HCT116 (cell line): ENCODE data around the gene PSME3IP1. TPM values are rescaled to one million over a fixed set of nuclear protein-coding genes. Genes with fewer than 3 reads are reported as not detected.

Source experiments
- ATAC-seq: fragments of 200-7000 bp; cut with Tn5 transposase; 2 replicates; pipeline ENCODE4 v1.9.1; 2020; ENCODE audit warnings: mild to moderate bottlenecking, moderate library complexity
- BruUV-seq: library from RNA; stranded (reverse); fragments of 400-500 nt; replicated peaks from 2 replicates; lab custom pipeline; 2021; lab: Mats Ljungman, UMichigan
- CTCF ChIA-PET: fragments of 300-600 bp; sonication (Branson Sonifier 250); formaldehyde crosslinking; loops from one replicate; lab custom pipeline; 2021; ENCODE audit warnings: antibody characterized with exemption; lab: Charles Lee
- POLR2A ChIA-PET: fragments of 300-600, 350-600 bp; sonication (Branson Sonifier 250); formaldehyde crosslinking; loops from one replicate; lab custom pipeline; 2021; ENCODE audit warnings: antibody characterized with exemption; lab: Charles Lee
- RAD21 ChIA-PET, 2 experiments: fragments of 300-600 bp; sonication (Branson Sonifier 250); formaldehyde crosslinking; loops; one replicate each; lab custom pipeline; 2023; ENCODE audit warnings: low total read pairs in 2 of 2; ENCODE audit not compliant: uncharacterized antibody in 2 of 2, unreplicated experiment in 2 of 2, low non-redundant PET in 1 of 2; lab: Charles Lee
- DNase-seq: peaks from one replicate; pipeline ENCODE4 v3.0.0-alpha.2; 2010; ENCODE audit warnings: low read depth, low spot score
- H2AFZ ChIP-seq: fragments of 200-600 bp; shearing (Covaris generic), sonication (generic); 2 replicates; pipeline ENCODE4 v1.6.1; 2017; ENCODE audit warnings: low read depth, mixed run types, mixed read lengths, antibody characterized with exemption, low read length; ENCODE audit not compliant: poor library complexity, severe bottlenecking
- H3K27ac ChIP-seq: 2 replicates; pipeline ENCODE4 v1.5.1; 2012; ENCODE audit warnings: low read depth, low read length
- H3K27me3 ChIP-seq: fragments of 200-600 bp; sonication (generic); 2 replicates; pipeline ENCODE4 v1.6.1; 2016; ENCODE audit warnings: mixed run types, low read length, mixed read lengths; ENCODE audit not compliant: insufficient read depth
- H3K36me3 ChIP-seq, 2 experiments: fragments of 200-500 bp in 1 of 2; fragments of 200-600 bp in 1 of 2; sonication (Bioruptor generic) in 1 of 2; sonication (generic) in 1 of 2; 2 replicates each; pipeline versions ENCODE4 v1.5.1 to v1.6.1; 2014 to 2016; ENCODE audit warnings: low read length in 2 of 2, inconsistent platforms in 1 of 2, mixed read lengths in 1 of 2, mixed run types in 1 of 2; ENCODE audit not compliant: insufficient read depth in 2 of 2, control insufficient read depth in 1 of 2
- H3K4me1 ChIP-seq, 2 experiments: fragments of 200-600 bp in 1 of 2; sonication (generic) in 1 of 2; 2 replicates each; pipeline versions ENCODE4 v1.5.1 to v1.6.1; 2012 to 2017; ENCODE audit warnings: low read length in 2 of 2, inconsistent platforms in 1 of 2, mild to moderate bottlenecking in 1 of 2, mixed read lengths in 1 of 2, mixed run types in 1 of 2, moderate library complexity in 1 of 2; ENCODE audit not compliant: insufficient read depth in 2 of 2, control insufficient read depth in 1 of 2
- H3K4me2 ChIP-seq: fragments of 200-600 bp; sonication (generic); 2 replicates; pipeline ENCODE4 v1.6.1; 2017; ENCODE audit warnings: mixed run types, low read length, mixed read lengths
- H3K4me3 ChIP-seq, 2 experiments: fragments of 200-600 bp in 1 of 2; sonication (generic) in 1 of 2; replicated peaks in 1 of 2; 2 replicates each; pipeline ENCODE4 v1.5.1; 2011 to 2016; ENCODE audit warnings: low read length in 2 of 2, control low read depth in 1 of 2, low read depth in 1 of 2, mild to moderate bottlenecking in 1 of 2, mixed read lengths in 1 of 2, mixed run types in 1 of 2
- H3K79me2 ChIP-seq: fragments of 200-600 bp; sonication (generic); 2 replicates; pipeline ENCODE4 v1.6.1; 2017; ENCODE audit warnings: mild to moderate bottlenecking, mixed run types, low read length, moderate library complexity, mixed read lengths; ENCODE audit not compliant: insufficient read depth
- H3K9ac ChIP-seq: fragments of 200-600 bp; sonication (generic); 2 replicates; pipeline ENCODE4 v1.6.1; 2016; ENCODE audit warnings: low read length, mixed read lengths
- H3K9me2 ChIP-seq: fragments of 200-600 bp; sonication (generic), shearing (Covaris generic); 2 replicates; pipeline ENCODE4 v1.6.1; 2017; ENCODE audit warnings: mixed run types, mild to moderate bottlenecking, moderate library complexity; ENCODE audit not compliant: insufficient read depth
- H3K9me3 ChIP-seq, 2 experiments: fragments of 200-500 bp in 1 of 2; fragments of 200-600 bp in 1 of 2; sonication (Bioruptor generic) in 1 of 2; sonication (generic) in 1 of 2; 2 replicates each; pipeline ENCODE4 v1.6.1; 2014 to 2017; ENCODE audit warnings: low read length in 2 of 2, mixed read lengths in 2 of 2, inconsistent platforms in 1 of 2, low read depth in 1 of 2, mild to moderate bottlenecking in 1 of 2, mixed run types in 1 of 2, moderate library complexity in 1 of 2; ENCODE audit not compliant: control insufficient read depth in 1 of 2, insufficient read depth in 1 of 2
- H4K20me1 ChIP-seq: fragments of 200-600 bp; sonication (generic), shearing (Covaris generic); 2 replicates; pipeline ENCODE4 v1.6.1; 2017; ENCODE audit warnings: mixed run types, mild to moderate bottlenecking, moderate library complexity; ENCODE audit not compliant: insufficient read depth
- CEBPB ChIP-seq: IDR thresholded peaks from 2 replicates; pipeline ENCODE4 v1.6.1; 2012; ENCODE audit warnings: low read depth
- EGR1 ChIP-seq: IDR thresholded peaks from 2 replicates; pipeline ENCODE4 v1.6.1; 2012; ENCODE audit warnings: low read depth
- ELF1 ChIP-seq: IDR thresholded peaks from 2 replicates; pipeline ENCODE4 v1.6.1; 2012; ENCODE audit warnings: low read depth, borderline replicate concordance
- EZH2 ChIP-seq: fragments of 200-600 bp; sonication (generic); IDR thresholded peaks from 2 replicates; pipeline ENCODE4 v1.6.1; 2017; ENCODE audit warnings: antibody characterized with exemption, mixed run types
- RAD21 ChIP-seq: IDR thresholded peaks from 2 replicates; pipeline ENCODE4 v1.6.1; 2012; ENCODE audit warnings: low read depth, mild to moderate bottlenecking
- SP1 ChIP-seq: IDR thresholded peaks from 2 replicates; pipeline ENCODE4 v1.6.1; 2012; ENCODE audit warnings: low read depth
- SRF ChIP-seq: IDR thresholded peaks from 2 replicates; pipeline ENCODE4 v1.6.1; 2012; ENCODE audit warnings: low read depth
- YY1 ChIP-seq: IDR thresholded peaks from 2 replicates; pipeline ENCODE4 v1.6.1; 2011; ENCODE audit warnings: low read length, low read depth, moderate library complexity, mild to moderate bottlenecking; ENCODE audit not compliant: insufficient replicate concordance; ENCODE audit errors: extremely low read depth
- ZFX ChIP-seq: fragments of 450-650 bp; IDR thresholded peaks from 2 replicates; pipeline ENCODE4 v1.6.1; 2017
- ZNF274 ChIP-seq: fragments of 200-500 bp; sonication (Bioruptor generic); IDR thresholded peaks from 2 replicates; pipeline ENCODE4 v1.6.1; 2014; ENCODE audit warnings: mild to moderate bottlenecking, low read depth, low read length, inconsistent platforms
- intact Hi-C: fragments of 100-400 bp; cut with micrococcal nuclease; formaldehyde crosslinking; loops from 2 replicates; pipeline ENCODE4 v1.10.0; 2022
- total RNA-seq: library from RNA; stranded (reverse); gene quantifications from one replicate; pipeline ENCODE4 v1.2.1, GENCODE V29; 2021; ENCODE audit not compliant: unreplicated experiment
- TF ChIP-seq, protein P1 (sequence below): IDR thresholded peaks from 2 replicates; pipeline ENCODE4 v1.6.1; 2012; ENCODE audit warnings: low read depth
- TF ChIP-seq, protein P2 (sequence below), 3 experiments: fragments of 200-600 bp in 1 of 3; sonication (generic) in 1 of 3; IDR thresholded peaks in 2 of 3; conservative IDR thresholded peaks in 1 of 3; 2 replicates each; pipeline ENCODE4 v1.5.1; 2012 to 2017; ENCODE audit warnings: low read depth in 2 of 3, low read length in 2 of 3, antibody characterized with exemption in 1 of 3, borderline replicate concordance in 1 of 3, control low read depth in 1 of 3, mild to moderate bottlenecking in 1 of 3, mixed read lengths in 1 of 3, mixed run types in 1 of 3, moderate library complexity in 1 of 3; ENCODE audit not compliant: insufficient read depth in 1 of 3
- TF ChIP-seq, protein P3 (sequence below): IDR thresholded peaks from 2 replicates; pipeline ENCODE4 v1.6.1; 2011; ENCODE audit warnings: mild to moderate bottlenecking, low read length, moderate library complexity; ENCODE audit not compliant: insufficient replicate concordance; ENCODE audit errors: extremely low read depth

The PSME3IP1 gene
- total RNA-seq, 1 experiment from 2014 or later, result 88.5 TPM

DNA sequence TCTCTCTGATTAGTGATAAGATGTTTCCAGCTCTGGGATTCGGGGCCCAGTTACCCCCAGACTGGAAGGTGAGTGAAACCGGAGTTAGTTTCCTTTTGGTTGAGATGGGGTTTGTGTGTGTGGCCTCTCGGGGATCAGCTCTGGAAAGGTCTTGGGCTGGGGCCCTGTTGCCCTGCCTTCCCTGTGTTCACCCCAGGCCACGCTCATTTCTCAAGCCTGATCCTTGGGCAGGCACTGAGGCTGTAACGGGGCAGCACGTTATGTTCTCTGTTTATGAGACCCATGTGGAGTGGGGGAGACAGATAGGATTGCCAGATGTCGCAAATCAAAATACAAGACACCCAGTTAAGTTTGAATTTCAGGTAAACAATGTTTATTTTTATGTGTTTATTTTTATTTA is 58.0 kb downstream of the PSME3IP1 start:
- H2AFZ ChIP-seq, result no peak overlapping the region
- H4K20me1 ChIP-seq, result no peaks in the 10 kb centered on the region
- no peak overlapping the region for H3K27ac ChIP-seq
- H3K36me3 ChIP-seq, result no peaks in the 10 kb centered on the region
- DNase-seq (no peak), ATAC-seq (no peak)
- H3K4me2 ChIP-seq, result no peak overlapping the region
- ChIA-PET POLR2A (no interaction called here), RAD21 (no interaction called here), CTCF (no interaction called here)
- no peaks in the 10 kb centered on the region for H3K9me2 ChIP-seq
- no peaks in the 10 kb centered on the region for H3K9me3 ChIP-seq
- H3K4me1 ChIP-seq, result no peaks in the 10 kb centered on the region
- no peak overlapping the region for H3K4me3 ChIP-seq
- intact Hi-C loops, result no loop called here
- no peaks in the 10 kb centered on the region for H3K79me2 ChIP-seq
- TF ChIP-seq CEBPB (no peak), ELF1 (no peak), YY1 (no peak), EGR1 (no peak), SP1 (no peak), SRF (no peak)
- H3K9ac ChIP-seq, result no peak overlapping the region
- BruUV-seq, result no TSS peak
- H3K27me3 ChIP-seq, result no peaks in the 10 kb centered on the region

DNA sequence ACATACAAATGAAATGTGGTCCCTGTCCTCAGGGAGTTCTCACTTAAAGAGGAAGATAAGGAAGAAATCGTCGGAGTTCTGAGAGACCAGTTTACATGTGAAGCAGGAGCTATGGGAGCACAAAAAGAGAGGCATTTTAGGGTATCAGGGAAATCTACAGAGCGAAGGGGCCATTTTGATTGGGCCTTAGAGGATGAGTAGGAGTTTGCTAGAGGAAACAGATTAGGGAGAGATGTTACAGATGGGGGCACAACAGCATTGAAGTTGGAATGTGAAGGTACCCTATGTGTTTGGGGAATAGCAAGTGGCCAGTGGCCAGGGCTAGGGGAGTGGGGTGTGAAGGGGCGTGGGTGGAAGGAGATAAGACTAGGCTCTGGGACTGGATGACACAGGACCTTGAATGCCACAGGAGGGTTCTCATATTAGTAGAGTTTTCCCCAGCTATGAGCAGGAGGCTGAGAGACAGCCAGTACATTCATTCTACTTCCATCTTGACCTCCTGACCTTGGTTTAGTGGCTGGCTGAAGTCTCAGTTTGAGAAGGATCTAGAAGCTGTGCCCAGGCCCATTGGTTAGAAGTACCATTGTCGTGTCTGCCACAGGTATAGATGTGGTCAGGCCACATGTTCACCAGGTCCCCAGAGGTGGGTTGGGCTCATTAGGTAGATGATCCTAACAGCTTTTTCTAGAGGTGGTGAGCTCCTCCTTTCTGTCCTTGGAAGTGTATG is 58.6 kb downstream of the PSME3IP1 start:
- no peaks in the 10 kb centered on the region for H3K9me2 ChIP-seq
- intact Hi-C loops, result no loop called here
- H3K4me2 ChIP-seq, result no peak overlapping the region
- H3K27ac ChIP-seq, result no peak overlapping the region
- H3K4me1 ChIP-seq, result no peaks in the 10 kb centered on the region
- ChIA-PET CTCF (no interaction called here), POLR2A (no interaction called here), RAD21 (no interaction called here)
- no peaks in the 10 kb centered on the region for H3K36me3 ChIP-seq
- no peaks in the 10 kb centered on the region for H3K9me3 ChIP-seq
- no TSS peak for BruUV-seq
- no peaks in the 10 kb centered on the region for H3K79me2 ChIP-seq
- DNase-seq (no peak), ATAC-seq (no peak)
- H3K9ac ChIP-seq, result no peak overlapping the region
- H4K20me1 ChIP-seq, result no peaks in the 10 kb centered on the region
- no peaks in the 10 kb centered on the region for H3K27me3 ChIP-seq
- no peak overlapping the region for H3K4me3 ChIP-seq
- no peak overlapping the region for H2AFZ ChIP-seq
- TF ChIP-seq, protein P1, sequence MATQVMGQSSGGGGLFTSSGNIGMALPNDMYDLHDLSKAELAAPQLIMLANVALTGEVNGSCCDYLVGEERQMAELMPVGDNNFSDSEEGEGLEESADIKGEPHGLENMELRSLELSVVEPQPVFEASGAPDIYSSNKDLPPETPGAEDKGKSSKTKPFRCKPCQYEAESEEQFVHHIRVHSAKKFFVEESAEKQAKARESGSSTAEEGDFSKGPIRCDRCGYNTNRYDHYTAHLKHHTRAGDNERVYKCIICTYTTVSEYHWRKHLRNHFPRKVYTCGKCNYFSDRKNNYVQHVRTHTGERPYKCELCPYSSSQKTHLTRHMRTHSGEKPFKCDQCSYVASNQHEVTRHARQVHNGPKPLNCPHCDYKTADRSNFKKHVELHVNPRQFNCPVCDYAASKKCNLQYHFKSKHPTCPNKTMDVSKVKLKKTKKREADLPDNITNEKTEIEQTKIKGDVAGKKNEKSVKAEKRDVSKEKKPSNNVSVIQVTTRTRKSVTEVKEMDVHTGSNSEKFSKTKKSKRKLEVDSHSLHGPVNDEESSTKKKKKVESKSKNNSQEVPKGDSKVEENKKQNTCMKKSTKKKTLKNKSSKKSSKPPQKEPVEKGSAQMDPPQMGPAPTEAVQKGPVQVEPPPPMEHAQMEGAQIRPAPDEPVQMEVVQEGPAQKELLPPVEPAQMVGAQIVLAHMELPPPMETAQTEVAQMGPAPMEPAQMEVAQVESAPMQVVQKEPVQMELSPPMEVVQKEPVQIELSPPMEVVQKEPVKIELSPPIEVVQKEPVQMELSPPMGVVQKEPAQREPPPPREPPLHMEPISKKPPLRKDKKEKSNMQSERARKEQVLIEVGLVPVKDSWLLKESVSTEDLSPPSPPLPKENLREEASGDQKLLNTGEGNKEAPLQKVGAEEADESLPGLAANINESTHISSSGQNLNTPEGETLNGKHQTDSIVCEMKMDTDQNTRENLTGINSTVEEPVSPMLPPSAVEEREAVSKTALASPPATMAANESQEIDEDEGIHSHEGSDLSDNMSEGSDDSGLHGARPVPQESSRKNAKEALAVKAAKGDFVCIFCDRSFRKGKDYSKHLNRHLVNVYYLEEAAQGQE, result no peak
- TF ChIP-seq EZH2 (no peak), ZNF274 (no peak), RAD21 (no peak), ZFX (no peak)
- TF ChIP-seq, protein P2, sequence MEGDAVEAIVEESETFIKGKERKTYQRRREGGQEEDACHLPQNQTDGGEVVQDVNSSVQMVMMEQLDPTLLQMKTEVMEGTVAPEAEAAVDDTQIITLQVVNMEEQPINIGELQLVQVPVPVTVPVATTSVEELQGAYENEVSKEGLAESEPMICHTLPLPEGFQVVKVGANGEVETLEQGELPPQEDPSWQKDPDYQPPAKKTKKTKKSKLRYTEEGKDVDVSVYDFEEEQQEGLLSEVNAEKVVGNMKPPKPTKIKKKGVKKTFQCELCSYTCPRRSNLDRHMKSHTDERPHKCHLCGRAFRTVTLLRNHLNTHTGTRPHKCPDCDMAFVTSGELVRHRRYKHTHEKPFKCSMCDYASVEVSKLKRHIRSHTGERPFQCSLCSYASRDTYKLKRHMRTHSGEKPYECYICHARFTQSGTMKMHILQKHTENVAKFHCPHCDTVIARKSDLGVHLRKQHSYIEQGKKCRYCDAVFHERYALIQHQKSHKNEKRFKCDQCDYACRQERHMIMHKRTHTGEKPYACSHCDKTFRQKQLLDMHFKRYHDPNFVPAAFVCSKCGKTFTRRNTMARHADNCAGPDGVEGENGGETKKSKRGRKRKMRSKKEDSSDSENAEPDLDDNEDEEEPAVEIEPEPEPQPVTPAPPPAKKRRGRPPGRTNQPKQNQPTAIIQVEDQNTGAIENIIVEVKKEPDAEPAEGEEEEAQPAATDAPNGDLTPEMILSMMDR (IDR thresholded peaks at IDR 0.05 in 2 of 3, conservative IDR thresholded peaks at IDR 0.05 in 1 of 3; ENCODE audit: borderline replicate concordance in 1 of 3, insufficient read depth in 1 of 3, low read depth in 2 of 3, low read length in 2 of 3), result no peak
- TF ChIP-seq, protein P3, sequence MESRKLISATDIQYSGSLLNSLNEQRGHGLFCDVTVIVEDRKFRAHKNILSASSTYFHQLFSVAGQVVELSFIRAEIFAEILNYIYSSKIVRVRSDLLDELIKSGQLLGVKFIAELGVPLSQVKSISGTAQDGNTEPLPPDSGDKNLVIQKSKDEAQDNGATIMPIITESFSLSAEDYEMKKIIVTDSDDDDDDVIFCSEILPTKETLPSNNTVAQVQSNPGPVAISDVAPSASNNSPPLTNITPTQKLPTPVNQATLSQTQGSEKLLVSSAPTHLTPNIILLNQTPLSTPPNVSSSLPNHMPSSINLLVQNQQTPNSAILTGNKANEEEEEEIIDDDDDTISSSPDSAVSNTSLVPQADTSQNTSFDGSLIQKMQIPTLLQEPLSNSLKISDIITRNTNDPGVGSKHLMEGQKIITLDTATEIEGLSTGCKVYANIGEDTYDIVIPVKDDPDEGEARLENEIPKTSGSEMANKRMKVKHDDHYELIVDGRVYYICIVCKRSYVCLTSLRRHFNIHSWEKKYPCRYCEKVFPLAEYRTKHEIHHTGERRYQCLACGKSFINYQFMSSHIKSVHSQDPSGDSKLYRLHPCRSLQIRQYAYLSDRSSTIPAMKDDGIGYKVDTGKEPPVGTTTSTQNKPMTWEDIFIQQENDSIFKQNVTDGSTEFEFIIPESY, result no peak
